Measurements from ENCODE around the gene CHEK1.
A peak's percentile ranks its signal among the peaks of the same experiment; 100 is the strongest.

Gene CHEK1

GRCh38 chr11:125623064-125623463 is 1.9 kb upstream of the CHEK1 start:
- H3K4me3 ChIP-seq (replicated peaks in 1 of 2; ENCODE audit: low read depth in 2 of 2, low read length in 2 of 2): no peak overlapping the region
- TF ChIP-seq CTCF (IDR thresholded peaks at IDR 0.05; ENCODE audit: low read depth, low read length): no peak
- no peak for DNase-seq (ENCODE audit: low read depth in 2 of 2)

DNA sequence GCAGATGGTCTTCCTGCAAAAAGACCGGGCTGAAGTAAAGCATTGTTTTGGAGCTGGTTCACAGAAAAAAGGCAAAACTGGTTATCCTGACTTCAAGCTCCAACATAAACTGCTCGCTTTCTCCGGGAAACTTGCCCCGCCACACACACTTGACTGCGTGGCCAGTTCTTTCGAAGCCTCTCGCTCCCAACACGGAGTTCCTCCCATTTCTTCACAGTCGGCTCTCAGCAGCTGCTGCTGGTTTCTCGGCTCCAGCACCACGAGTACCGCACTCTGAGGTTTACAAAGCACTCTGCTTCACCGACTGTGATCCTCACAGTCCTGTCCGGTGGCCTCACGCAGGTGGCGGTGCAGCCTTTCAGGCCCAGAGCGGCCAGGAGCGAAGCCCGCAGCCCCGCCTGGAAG is 264 bp downstream of the CHEK1 start:
- no peak for TF ChIP-seq CTCF (IDR thresholded peaks at IDR 0.05; ENCODE audit: low read depth, low read length)
- H3K4me3 ChIP-seq (replicated peaks in 1 of 2; ENCODE audit: low read depth in 2 of 2, low read length in 2 of 2): peak overlapping the region; percentile 76 to 84

DNA sequence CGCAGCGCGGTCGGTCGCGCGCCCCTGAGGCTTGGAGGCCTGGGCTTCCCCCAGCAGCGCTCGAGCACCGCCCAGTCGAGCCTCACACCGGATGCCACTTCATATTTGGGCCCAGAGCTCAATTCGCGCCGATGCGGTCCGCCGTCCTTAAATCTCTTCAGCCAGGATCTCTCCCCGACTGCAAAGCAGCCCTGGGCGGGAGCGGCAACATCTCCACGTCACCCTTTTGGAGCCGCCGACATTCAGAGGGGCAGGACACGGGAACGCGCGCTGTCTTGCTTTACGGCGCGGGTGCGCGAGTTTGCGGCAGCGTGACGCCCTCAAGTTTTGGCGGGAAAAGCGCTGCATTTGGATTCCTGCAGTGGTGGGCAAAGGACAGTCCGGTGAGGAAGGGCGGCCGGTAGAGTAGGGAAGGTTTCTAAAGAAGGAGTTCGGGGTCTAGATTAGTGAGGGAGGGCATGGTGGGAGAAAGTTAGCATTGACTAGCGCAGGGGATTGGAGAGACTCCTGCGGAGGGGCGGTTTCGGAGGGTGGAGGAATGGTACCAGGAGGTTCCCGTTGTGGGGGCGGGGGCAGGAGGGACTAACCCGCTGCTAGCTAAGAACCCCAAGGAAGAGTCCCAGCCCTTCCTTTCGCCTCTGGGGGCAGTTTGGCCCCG is 796 bp downstream of the CHEK1 start:
- no peak for TF ChIP-seq CTCF (IDR thresholded peaks at IDR 0.05; ENCODE audit: low read depth, low read length)
- DNase-seq (ENCODE audit: low read depth in 2 of 2): peak; percentile 92 to 95
- H3K4me3 ChIP-seq (replicated peaks in 1 of 2; ENCODE audit: low read depth in 2 of 2, low read length in 2 of 2): peak overlapping the region; percentile 76 to 84

More for the DNA sequence above, 264 bp downstream of the CHEK1 start:
- no peak for DNase-seq (ENCODE audit: low read depth in 2 of 2)

- TF ChIP-seq CTCF (IDR thresholded peaks at IDR 0.05; ENCODE audit: low read depth, low read length): peak; percentile 31
- peak in 1 of 2 donors; percentile 90 for DNase-seq (ENCODE audit: low read depth in 2 of 2)
- H3K4me3 ChIP-seq (replicated peaks in 1 of 2; ENCODE audit: low read depth in 2 of 2, low read length in 2 of 2): peak overlapping the region; percentile 76 to 84
Observed at GRCh38 chr11:125626288-125626950, 1.5 kb downstream of the CHEK1 start.

DNA sequence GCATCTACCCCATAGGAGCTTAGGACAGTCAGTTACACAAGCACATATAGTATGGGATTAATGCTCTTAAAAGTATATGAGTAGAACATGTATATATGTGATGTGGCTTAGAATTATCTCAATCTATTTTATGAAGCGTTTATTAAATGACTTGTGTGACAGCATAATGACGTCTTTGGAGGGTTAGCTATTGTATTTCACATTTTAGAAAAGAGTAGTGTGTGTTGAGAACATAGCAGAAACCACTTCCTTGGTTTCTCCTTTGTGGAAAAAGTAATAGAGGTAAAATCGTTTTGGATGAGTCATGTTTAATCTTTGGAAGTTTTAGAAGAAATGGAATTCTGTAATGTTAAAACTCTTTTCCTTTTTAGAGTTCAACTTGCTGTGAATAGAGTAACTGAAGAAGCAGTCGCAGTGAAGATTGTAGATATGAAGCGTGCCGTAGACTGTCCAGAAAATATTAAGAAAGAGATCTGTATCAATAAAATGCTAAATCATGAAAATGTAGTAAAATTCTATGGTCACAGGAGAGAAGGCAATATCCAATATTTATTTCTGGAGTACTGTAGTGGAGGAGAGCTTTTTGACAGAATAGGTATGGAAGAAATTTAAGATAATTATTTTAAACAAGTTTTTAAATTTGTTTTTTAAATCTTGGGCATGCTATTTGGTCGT is 2.4 kb downstream of the CHEK1 start:
- no peak for TF ChIP-seq CTCF (IDR thresholded peaks at IDR 0.05; ENCODE audit: low read depth, low read length)
- peak overlapping the region; percentile 76 to 84 for H3K4me3 ChIP-seq (replicated peaks in 1 of 2; ENCODE audit: low read depth in 2 of 2, low read length in 2 of 2)
- peak; percentile 6 to 20 for DNase-seq (ENCODE audit: low read depth in 2 of 2)

DNA sequence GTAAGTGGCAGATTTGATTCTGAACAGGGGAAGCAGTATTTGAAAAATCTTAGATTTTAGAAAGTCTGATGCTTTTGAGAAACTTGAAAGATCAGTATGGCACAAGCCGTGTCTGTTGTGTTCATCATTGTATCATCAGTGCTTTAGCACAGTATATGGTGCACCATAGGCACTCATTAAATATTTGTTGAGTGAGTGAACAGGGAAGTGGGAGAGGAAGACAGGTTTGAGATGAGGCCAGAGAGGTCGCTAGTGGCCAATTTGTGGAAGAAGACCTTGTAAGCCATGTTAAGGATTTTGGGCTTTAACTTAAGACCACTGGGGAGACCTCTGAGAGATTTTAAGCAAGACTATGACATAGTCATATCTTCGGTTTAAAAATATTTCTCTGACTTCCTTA is 12.9 kb downstream of the CHEK1 start:
- no peak overlapping the region for H3K4me3 ChIP-seq (replicated peaks in 1 of 2; ENCODE audit: low read depth in 2 of 2, low read length in 2 of 2)
- TF ChIP-seq CTCF (IDR thresholded peaks at IDR 0.05; ENCODE audit: low read depth, low read length): no peak
- no peak for DNase-seq (ENCODE audit: low read depth in 2 of 2)
